GM18951 (cell line): ENCODE data around the gene SLC35F5.
"Not testable (repeated sequence)": the region's sequence is repeated elsewhere in the genome, so short reads cannot be mapped to it uniquely, and the experiment has no call there.

Experiments used
- POLR2A ChIP-seq: IDR thresholded peaks from 4 replicates; pipeline ENCODE4 v1.6.1; 2011; ENCODE audit warnings: mild to moderate bottlenecking; ENCODE audit not compliant: insufficient read length, insufficient read depth; ENCODE audit errors: extremely low read depth
- in situ Hi-C: fragments of 300-500 bp; cut with MboI; formaldehyde crosslinking; loops from one replicate; pipeline ENCODE4 v1.12.0; 2022; ENCODE audit warnings: low sequenced_read_pairs, mixed read lengths, inconsistent platforms; ENCODE audit not compliant: unreplicated experiment

Gene SLC35F5

GRCh38 chr2:113734185-113734584 is 22.3 kb downstream of the SLC35F5 start:
- in situ Hi-C loops, result no loop called here
- TF ChIP-seq POLR2A, result no peak

GRCh38 chr2:113724010-113724409 is 32.4 kb downstream of the SLC35F5 start:
- no peak for TF ChIP-seq POLR2A
- in situ Hi-C loops, result no loop called here

- in situ Hi-C loops, result no loop called here
- TF ChIP-seq POLR2A, result no peak
Observed at GRCh38 chr2:113723411-113723810, 33.0 kb downstream of the SLC35F5 start.

- no peak for TF ChIP-seq POLR2A
- in situ Hi-C loops, result no loop called here
Observed at GRCh38 chr2:113720167-113720566, 36.3 kb downstream of the SLC35F5 start.

- in situ Hi-C loops, result no loop called here
Observed at GRCh38 chr2:113716291-113716690, 40.2 kb downstream of the SLC35F5 start.

GRCh38 chr2:113712941-113713340 is 43.5 kb downstream of the SLC35F5 start:
- in situ Hi-C loops, result no loop called here
- TF ChIP-seq POLR2A, result no peak

More at GRCh38 chr2:113716291-113716690, 40.2 kb downstream of the SLC35F5 start:
- no peak for TF ChIP-seq POLR2A

GRCh38 chr2:113711851-113712250 is 44.6 kb downstream of the SLC35F5 start:
- in situ Hi-C loops, result no loop called here
- no peak for TF ChIP-seq POLR2A

- in situ Hi-C loops, result no loop called here
- no peak for TF ChIP-seq POLR2A
Observed at GRCh38 chr2:113709022-113709421, 47.4 kb downstream of the SLC35F5 start.

- TF ChIP-seq POLR2A, result no peak
- in situ Hi-C loops, result no loop called here
Observed at GRCh38 chr2:113707106-113707505, 49.3 kb downstream of the SLC35F5 start.

- in situ Hi-C loops, result no loop called here
- no peak for TF ChIP-seq POLR2A
Observed at GRCh38 chr2:113705982-113706523, 50.4 kb downstream of the SLC35F5 start.

GRCh38 chr2:113704300-113704993 is 52.0 kb downstream of the SLC35F5 start:
- in situ Hi-C loops, result not testable (repeated sequence)

- no peak for TF ChIP-seq POLR2A
- in situ Hi-C loops, result no loop called here
Observed at GRCh38 chr2:113703386-113704299, 52.8 kb downstream of the SLC35F5 start.

- no peak for TF ChIP-seq POLR2A
- in situ Hi-C loops, result no loop called here
Observed at GRCh38 chr2:113700186-113700841, 56.1 kb downstream of the SLC35F5 start.
